ENCODE data around the gene TPK1. TPM values are rescaled to one million over a fixed set of nuclear protein-coding genes. Genes with fewer than 3 reads are reported as not detected.
A peak's percentile ranks its signal among the peaks of the same experiment; 100 is the strongest.

Gene TPK1
- total RNA-seq, 1 experiment from 2014 or later, result 3.1 TPM

DNA sequence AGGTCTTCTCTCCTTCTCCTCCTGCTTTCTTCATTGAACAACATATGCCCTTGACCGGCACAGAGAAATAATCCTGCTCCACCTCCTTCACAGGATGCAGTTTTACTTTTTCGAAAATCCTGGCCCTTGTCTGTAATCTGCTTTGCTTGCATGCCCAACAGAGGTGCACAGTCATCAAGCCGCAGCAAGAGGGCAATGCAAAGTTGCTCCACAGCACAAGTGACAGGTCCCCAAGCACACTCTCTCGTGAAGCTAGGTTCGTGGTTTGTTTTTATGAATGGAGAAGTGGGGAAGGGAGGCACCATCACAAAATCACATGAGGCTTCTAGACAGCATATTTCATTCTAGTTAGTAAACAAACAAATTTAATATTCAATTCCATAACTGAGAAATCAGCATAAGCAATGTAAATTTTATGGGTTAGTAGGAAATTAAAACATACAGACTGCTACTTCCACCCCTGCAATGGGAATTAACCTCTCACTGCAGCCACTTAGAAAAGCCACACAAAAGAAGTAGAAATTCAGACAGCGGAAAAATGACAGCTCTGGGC lies 178.8 kb downstream of the TPK1 start:
- H4K91ac ChIP-seq (ENCODE audit: insufficient read length, low read depth, low read length), result no peak overlapping the region
- H3K4ac ChIP-seq (ENCODE audit: low read depth, low read length), result no peak overlapping the region
- no peak overlapping the region for H3K18ac ChIP-seq (ENCODE audit: insufficient read length, low read depth, low read length)

More for the DNA sequence above, 178.8 kb downstream of the TPK1 start:
- DNase-seq, result peak; percentile 37
- no peak overlapping the region for H2BK20ac ChIP-seq (ENCODE audit: low read depth, low read length, poor library complexity, severe bottlenecking)
- H3K9ac ChIP-seq (ENCODE audit: extremely low read depth, insufficient read length, low read length), result no peak overlapping the region
- no peaks in the 10 kb centered on the region for H3K79me1 ChIP-seq (ENCODE audit: insufficient read depth, low read depth, low read length, poor library complexity, severe bottlenecking)
- H3K79me2 ChIP-seq (ENCODE audit: insufficient read depth, low read length), result no peaks in the 10 kb centered on the region
- H2BK120ac ChIP-seq (ENCODE audit: low read depth, low read length, poor library complexity, severe bottlenecking), result no peak overlapping the region
- H3K14ac ChIP-seq (ENCODE audit: insufficient read depth, low read length), result no peak overlapping the region
- no peaks in the 10 kb centered on the region for H3K27me3 Mint-ChIP-seq (ENCODE audit: low read depth)
- H2BK12ac ChIP-seq (ENCODE audit: insufficient read length, low read depth, low read length), result no peak overlapping the region
- H3K23ac ChIP-seq (ENCODE audit: insufficient read length, low read depth, low read length), result no peak overlapping the region
- no peak overlapping the region for H3K4me2 ChIP-seq (ENCODE audit: insufficient read depth, insufficient read length, low read length)
- H2BK15ac ChIP-seq (ENCODE audit: low read depth, low read length), result no peak overlapping the region
- H3K27me3 ChIP-seq (ENCODE audit: insufficient read depth, low read length), result no peaks in the 10 kb centered on the region
- H3K27ac ChIP-seq (ENCODE audit: insufficient read length, low read depth, low read length), result no peak overlapping the region
- peaks cover 4 to 6% of the 10 kb centered on the region in 2 experiments for H3K4me1 Mint-ChIP-seq
- no peaks in the 10 kb centered on the region for H3K9me3 Mint-ChIP-seq
- H2AFZ ChIP-seq (ENCODE audit: low read length), result no peak overlapping the region
- no peak overlapping the region for H2AK5ac ChIP-seq (ENCODE audit: insufficient read length, low read length)
- H3K9me3 ChIP-seq (ENCODE audit: control insufficient read depth, low read depth, low read length), result no peaks in the 10 kb centered on the region
- H3K23me2 ChIP-seq (ENCODE audit: insufficient read length, low read depth, low read length, poor library complexity, severe bottlenecking), result no peaks in the 10 kb centered on the region
- TF ChIP-seq, protein P1, sequence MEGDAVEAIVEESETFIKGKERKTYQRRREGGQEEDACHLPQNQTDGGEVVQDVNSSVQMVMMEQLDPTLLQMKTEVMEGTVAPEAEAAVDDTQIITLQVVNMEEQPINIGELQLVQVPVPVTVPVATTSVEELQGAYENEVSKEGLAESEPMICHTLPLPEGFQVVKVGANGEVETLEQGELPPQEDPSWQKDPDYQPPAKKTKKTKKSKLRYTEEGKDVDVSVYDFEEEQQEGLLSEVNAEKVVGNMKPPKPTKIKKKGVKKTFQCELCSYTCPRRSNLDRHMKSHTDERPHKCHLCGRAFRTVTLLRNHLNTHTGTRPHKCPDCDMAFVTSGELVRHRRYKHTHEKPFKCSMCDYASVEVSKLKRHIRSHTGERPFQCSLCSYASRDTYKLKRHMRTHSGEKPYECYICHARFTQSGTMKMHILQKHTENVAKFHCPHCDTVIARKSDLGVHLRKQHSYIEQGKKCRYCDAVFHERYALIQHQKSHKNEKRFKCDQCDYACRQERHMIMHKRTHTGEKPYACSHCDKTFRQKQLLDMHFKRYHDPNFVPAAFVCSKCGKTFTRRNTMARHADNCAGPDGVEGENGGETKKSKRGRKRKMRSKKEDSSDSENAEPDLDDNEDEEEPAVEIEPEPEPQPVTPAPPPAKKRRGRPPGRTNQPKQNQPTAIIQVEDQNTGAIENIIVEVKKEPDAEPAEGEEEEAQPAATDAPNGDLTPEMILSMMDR (conservative IDR thresholded peaks at IDR 0.05), result peak; percentile 35; the same call in 2 of the 3 replicates
- H4K8ac ChIP-seq (replicated peaks; ENCODE audit: insufficient read length, low read depth, low read length), result no peak overlapping the region
- no peak overlapping the region for H3K27ac Mint-ChIP-seq
- H2BK5ac ChIP-seq (ENCODE audit: insufficient read length, low read length), result no peak overlapping the region
- H3K36me3 Mint-ChIP-seq (ENCODE audit: insufficient read depth in 1 of 3, low read depth in 3 of 3), result no peaks in the 10 kb centered on the region
- no peak overlapping the region for H3K4me3 Mint-ChIP-seq
- H3K56ac ChIP-seq (ENCODE audit: insufficient read length, low read depth, low read length), result no peak overlapping the region
- no peak overlapping the region for H4K5ac ChIP-seq (ENCODE audit: insufficient read length, low read depth, low read length)
- no peak overlapping the region for H3T11ph ChIP-seq (ENCODE audit: low read length)
- no peaks in the 10 kb centered on the region for H4K20me1 ChIP-seq (ENCODE audit: control insufficient read depth, insufficient read depth, insufficient read length)
- H3K4me1 ChIP-seq (ENCODE audit: insufficient read depth, low read length), result no peaks in the 10 kb centered on the region
- no CpG with 5 or more reads among the region's 6 CpGs for WGBS (ENCODE audit: extremely low coverage, insufficient read length, low lambda C conversion rate)

Data from H9 (cell line).